KMS-11 (cell line): ENCODE data around the gene ITGA5.

Source experiments
- H2AFZ ChIP-seq: fragments of 200-600 bp; sonication (generic); 2 replicates; pipeline ENCODE4 v1.6.1; 2016; ENCODE audit warnings: antibody characterized with exemption, mixed run types, low read depth
- H3K27ac ChIP-seq: fragments of 200-600 bp; sonication (generic); 2 replicates; pipeline ENCODE4 v1.6.1; 2016; ENCODE audit warnings: mild to moderate bottlenecking, mixed run types
- H3K27me3 ChIP-seq: fragments of 200-600 bp; sonication (generic); 2 replicates; pipeline ENCODE4 v1.6.1; 2017; ENCODE audit warnings: mild to moderate bottlenecking, low read depth, mixed run types, moderate library complexity; ENCODE audit not compliant: insufficient read depth
- H3K36me3 ChIP-seq: fragments of 200-600 bp; sonication (generic); 2 replicates; pipeline ENCODE4 v1.6.1; 2017; ENCODE audit warnings: mild to moderate bottlenecking, mixed run types; ENCODE audit not compliant: insufficient read depth
- H3K4me1 ChIP-seq: fragments of 200-600 bp; sonication (generic); 2 replicates; pipeline ENCODE4 v1.6.1; 2016; ENCODE audit warnings: mild to moderate bottlenecking, low read depth, mixed run types; ENCODE audit not compliant: poor library complexity, severe bottlenecking
- H3K4me2 ChIP-seq: fragments of 200-600 bp; sonication (generic); 2 replicates; pipeline ENCODE4 v1.7.0; 2016; ENCODE audit warnings: mild to moderate bottlenecking, mixed run types
- H3K4me3 ChIP-seq: fragments of 200-600 bp; sonication (generic); IDR thresholded peaks from 2 replicates; pipeline ENCODE4 v1.6.1; 2017; ENCODE audit warnings: low read depth, low read length, mixed read lengths; ENCODE audit not compliant: insufficient read depth
- H3K79me2 ChIP-seq: fragments of 200-600 bp; sonication (generic); 2 replicates; pipeline ENCODE4 v1.6.1; 2016; ENCODE audit warnings: low read depth, mixed run types; ENCODE audit not compliant: insufficient read depth
- H3K9ac ChIP-seq: fragments of 200-600 bp; sonication (generic); 2 replicates; pipeline ENCODE4 v1.6.1; 2016; ENCODE audit warnings: mild to moderate bottlenecking, mixed run types
- H4K20me1 ChIP-seq: fragments of 200-600 bp; sonication (generic); 2 replicates; pipeline ENCODE4 v1.6.1; 2016; ENCODE audit warnings: mild to moderate bottlenecking, mixed run types; ENCODE audit not compliant: insufficient read depth
- TF ChIP-seq, protein P1 (sequence below): fragments of 200-600 bp; sonication (generic); conservative IDR thresholded peaks from 2 replicates; pipeline ENCODE4 v1.6.1; 2017; ENCODE audit warnings: low read depth, mild to moderate bottlenecking, antibody characterized with exemption, low read length, moderate library complexity, mixed read lengths

The ITGA5 gene

DNA sequence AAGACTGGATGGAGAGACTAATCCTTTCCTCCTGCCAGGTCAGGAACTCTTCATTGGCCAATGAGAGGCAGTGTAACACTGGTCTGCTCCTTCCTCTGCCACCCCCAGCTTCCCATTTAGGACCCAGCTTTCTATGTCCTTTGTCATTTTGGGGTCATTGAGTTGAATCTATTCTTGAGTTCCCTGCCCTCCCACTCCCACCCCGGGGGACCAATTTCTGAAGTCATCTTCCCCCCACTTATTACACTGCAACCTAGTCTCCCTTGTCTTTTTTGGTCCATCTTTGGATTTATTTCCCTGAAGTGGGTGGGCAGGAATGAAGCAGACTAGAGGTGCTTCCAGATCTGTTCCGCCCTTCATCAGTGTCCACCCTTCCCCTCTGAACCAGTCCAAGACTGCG lies 7.6 kb upstream of the ITGA5 start:
- Histone ChIP-seq H4K20me1 (no peaks in the 10 kb centered on the region), H3K27ac (no peak overlapping the region), H3K27me3 (peaks cover 29% of the 10 kb centered on the region), H3K4me2 (no peak overlapping the region), H2AFZ (no peak overlapping the region), H3K36me3 (no peaks in the 10 kb centered on the region), H3K79me2 (no peaks in the 10 kb centered on the region), H3K4me1 (no peaks in the 10 kb centered on the region), H3K4me3 (no peak overlapping the region), H3K9ac (no peak overlapping the region)
- TF ChIP-seq, protein P1, sequence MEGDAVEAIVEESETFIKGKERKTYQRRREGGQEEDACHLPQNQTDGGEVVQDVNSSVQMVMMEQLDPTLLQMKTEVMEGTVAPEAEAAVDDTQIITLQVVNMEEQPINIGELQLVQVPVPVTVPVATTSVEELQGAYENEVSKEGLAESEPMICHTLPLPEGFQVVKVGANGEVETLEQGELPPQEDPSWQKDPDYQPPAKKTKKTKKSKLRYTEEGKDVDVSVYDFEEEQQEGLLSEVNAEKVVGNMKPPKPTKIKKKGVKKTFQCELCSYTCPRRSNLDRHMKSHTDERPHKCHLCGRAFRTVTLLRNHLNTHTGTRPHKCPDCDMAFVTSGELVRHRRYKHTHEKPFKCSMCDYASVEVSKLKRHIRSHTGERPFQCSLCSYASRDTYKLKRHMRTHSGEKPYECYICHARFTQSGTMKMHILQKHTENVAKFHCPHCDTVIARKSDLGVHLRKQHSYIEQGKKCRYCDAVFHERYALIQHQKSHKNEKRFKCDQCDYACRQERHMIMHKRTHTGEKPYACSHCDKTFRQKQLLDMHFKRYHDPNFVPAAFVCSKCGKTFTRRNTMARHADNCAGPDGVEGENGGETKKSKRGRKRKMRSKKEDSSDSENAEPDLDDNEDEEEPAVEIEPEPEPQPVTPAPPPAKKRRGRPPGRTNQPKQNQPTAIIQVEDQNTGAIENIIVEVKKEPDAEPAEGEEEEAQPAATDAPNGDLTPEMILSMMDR: no peak

DNA sequence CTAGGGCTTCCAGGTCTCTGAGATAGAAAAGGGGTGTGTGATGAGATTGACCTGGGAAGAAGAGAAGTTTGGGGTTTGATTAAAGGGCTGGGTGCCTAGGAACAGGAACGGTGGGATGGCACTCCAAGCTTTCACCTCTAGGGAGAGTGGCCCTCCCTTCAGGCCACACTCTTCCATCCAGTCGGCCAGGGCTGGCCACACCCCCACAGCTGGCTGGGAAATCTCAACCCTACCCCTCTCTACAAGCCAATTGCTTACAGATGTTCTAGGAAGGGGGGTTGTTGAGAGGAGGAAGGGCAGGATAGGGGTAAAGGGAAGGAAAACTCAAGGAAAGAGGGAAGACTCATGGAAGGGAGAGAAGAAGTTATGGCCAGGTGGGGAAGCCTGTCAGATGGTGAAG lies 6.6 kb upstream of the ITGA5 start:
- H3K79me2 ChIP-seq: no peaks in the 10 kb centered on the region
- H3K4me3 ChIP-seq: no peak overlapping the region
- H3K36me3 ChIP-seq: no peaks in the 10 kb centered on the region
- no peak overlapping the region for H3K9ac ChIP-seq
- no peak overlapping the region for H2AFZ ChIP-seq
- no peak overlapping the region for H3K27ac ChIP-seq
- no peak overlapping the region for H3K4me2 ChIP-seq
- H3K4me1 ChIP-seq: no peaks in the 10 kb centered on the region
- TF ChIP-seq, protein P1: no peak
- peaks cover 29% of the 10 kb centered on the region for H3K27me3 ChIP-seq
- H4K20me1 ChIP-seq: no peaks in the 10 kb centered on the region

DNA sequence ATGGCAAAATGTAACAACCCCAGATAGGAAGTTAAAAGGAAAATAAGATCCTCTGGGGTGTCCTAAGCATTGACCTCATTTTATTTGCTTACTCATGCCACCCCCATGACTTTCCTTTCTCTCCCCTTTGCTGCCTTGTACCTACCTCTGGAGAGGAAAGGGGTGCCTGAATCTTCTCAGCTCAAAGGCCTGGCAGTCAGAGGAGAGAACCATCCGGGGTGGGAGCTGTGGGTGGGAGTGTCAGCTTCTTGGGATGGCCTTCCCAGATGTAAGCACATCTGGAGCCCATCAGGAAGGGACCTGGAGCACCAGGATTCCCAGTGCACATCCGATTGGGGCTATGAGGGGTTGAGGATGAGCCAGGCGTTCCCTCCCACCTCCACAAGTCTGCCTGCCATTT lies 5.2 kb upstream of the ITGA5 start:
- TF ChIP-seq, protein P1: no peak
- no peaks in the 10 kb centered on the region for H3K4me1 ChIP-seq
- no peak overlapping the region for H2AFZ ChIP-seq

DNA sequence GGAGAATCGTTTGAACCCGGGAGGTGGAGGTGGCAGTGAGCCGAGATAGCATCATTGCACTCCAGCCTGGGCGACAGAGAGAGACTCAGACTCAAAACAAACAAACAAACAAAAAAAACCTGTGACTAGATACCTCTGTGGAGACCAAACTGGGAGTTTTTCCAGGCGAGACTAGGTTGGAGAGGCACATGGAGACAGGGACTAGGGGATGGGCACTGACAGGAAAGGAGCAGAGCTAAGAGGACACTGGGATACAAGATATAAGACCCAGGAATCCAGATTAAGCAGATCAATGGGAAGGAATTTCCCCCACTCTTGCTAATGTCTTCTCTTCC lies 4.7 kb upstream of the ITGA5 start:
- Histone ChIP-seq H3K79me2 (no peaks in the 10 kb centered on the region), H3K9ac (no peak overlapping the region), H3K27ac (no peak overlapping the region), H3K4me2 (no peak overlapping the region), H2AFZ (no peak overlapping the region), H3K36me3 (no peaks in the 10 kb centered on the region), H3K27me3 (peaks cover 37% of the 10 kb centered on the region), H4K20me1 (no peaks in the 10 kb centered on the region), H3K4me1 (no peaks in the 10 kb centered on the region), H3K4me3 (no peak overlapping the region)
- TF ChIP-seq, protein P1: no peak

More for the DNA sequence above, 5.2 kb upstream of the ITGA5 start:
- H3K27me3 ChIP-seq: peaks cover 37% of the 10 kb centered on the region
- no peak overlapping the region for H3K27ac ChIP-seq
- H4K20me1 ChIP-seq: no peaks in the 10 kb centered on the region
- H3K4me3 ChIP-seq: no peak overlapping the region
- H3K4me2 ChIP-seq: no peak overlapping the region
- no peaks in the 10 kb centered on the region for H3K79me2 ChIP-seq
- no peak overlapping the region for H3K9ac ChIP-seq
- no peaks in the 10 kb centered on the region for H3K36me3 ChIP-seq

DNA sequence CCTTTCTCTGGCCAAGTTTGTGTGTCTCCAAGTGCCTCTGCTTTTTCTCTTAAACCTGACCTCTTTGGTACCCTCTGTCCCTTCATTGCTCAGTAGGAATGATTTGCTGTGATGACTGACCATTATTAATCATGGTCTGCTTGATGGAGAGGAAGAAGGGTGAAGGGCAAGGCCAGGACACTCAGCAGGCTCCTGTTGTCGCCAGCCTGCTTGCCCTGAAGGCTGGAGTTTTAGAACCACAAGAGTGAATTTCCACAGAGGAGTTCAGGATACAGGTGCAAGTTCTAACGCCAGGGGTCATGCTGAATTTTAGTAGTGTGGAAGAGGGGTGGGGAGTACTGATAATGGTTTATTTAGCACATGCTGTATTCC lies 2.8 kb upstream of the ITGA5 start:
- Histone ChIP-seq H2AFZ (no peak overlapping the region), H4K20me1 (no peaks in the 10 kb centered on the region), H3K27me3 (peaks cover 42% of the 10 kb centered on the region), H3K27ac (no peak overlapping the region), H3K79me2 (no peaks in the 10 kb centered on the region), H3K4me1 (no peaks in the 10 kb centered on the region), H3K4me2 (no peak overlapping the region), H3K9ac (no peak overlapping the region), H3K36me3 (no peaks in the 10 kb centered on the region), H3K4me3 (no peak overlapping the region)
- TF ChIP-seq, protein P1: no peak
